Choroid plexus epithelial cell (primary cell): ENCODE data around the gene ALG14.

Source experiments
- DNase-seq: peaks from one replicate; pipeline ENCODE4 v3.0.0-alpha.2; 2010; ENCODE audit warnings: low read depth
- H3K4me3 ChIP-seq: 2 replicates; pipeline ENCODE4 v1.5.1; 2011; ENCODE audit warnings: low read depth, mild to moderate bottlenecking, control low read depth, low read length, moderate library complexity
- TF ChIP-seq, protein P1 (sequence below): conservative IDR thresholded peaks from 2 replicates; pipeline ENCODE4 v1.5.1; 2011; ENCODE audit warnings: low read depth, mild to moderate bottlenecking, control low read depth, inconsistent platforms, low read length, moderate library complexity

The ALG14 gene

DNA sequence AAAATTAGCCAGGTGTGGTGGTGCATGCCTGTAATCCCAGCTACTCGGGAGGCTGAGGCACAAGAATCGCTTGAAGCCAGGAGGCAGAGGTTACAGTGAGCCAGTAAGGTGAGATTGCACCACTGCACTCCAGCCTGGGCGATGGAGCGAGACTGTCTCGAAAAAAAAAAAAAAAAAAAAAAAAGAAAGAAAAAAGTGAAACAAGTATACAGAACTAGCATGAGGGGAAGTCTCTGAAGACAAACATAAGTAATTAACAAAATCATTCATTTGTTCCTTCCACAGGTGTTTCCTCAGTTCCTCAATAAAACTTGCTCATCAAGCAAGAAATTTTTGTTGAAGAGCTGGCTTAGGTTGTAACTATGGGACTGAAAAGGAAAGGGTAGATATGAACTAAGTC, 93.6 kb downstream of the ALG14 start:
- no peak for DNase-seq
- no peak overlapping the region for H3K4me3 ChIP-seq
- TF ChIP-seq, protein P1, sequence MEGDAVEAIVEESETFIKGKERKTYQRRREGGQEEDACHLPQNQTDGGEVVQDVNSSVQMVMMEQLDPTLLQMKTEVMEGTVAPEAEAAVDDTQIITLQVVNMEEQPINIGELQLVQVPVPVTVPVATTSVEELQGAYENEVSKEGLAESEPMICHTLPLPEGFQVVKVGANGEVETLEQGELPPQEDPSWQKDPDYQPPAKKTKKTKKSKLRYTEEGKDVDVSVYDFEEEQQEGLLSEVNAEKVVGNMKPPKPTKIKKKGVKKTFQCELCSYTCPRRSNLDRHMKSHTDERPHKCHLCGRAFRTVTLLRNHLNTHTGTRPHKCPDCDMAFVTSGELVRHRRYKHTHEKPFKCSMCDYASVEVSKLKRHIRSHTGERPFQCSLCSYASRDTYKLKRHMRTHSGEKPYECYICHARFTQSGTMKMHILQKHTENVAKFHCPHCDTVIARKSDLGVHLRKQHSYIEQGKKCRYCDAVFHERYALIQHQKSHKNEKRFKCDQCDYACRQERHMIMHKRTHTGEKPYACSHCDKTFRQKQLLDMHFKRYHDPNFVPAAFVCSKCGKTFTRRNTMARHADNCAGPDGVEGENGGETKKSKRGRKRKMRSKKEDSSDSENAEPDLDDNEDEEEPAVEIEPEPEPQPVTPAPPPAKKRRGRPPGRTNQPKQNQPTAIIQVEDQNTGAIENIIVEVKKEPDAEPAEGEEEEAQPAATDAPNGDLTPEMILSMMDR = no peak

DNA sequence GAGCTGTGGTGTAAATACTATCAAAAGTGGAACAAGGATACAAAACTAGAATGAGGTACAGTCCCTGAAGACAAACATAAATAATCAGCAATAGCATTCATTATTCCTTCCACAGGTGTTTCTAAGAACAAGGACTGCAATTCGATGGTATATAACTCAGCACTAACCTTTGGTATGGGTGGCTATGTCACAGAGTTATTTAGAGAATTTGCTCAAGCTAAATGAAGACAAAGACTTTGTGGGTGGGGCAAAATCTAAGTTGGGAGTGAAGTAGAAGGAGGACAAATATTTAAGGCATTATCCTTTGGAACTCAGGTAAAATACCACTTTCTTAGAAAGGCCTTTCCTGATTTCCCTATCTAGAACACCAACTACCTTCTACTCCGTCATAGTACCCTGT, 94.3 kb downstream of the ALG14 start:
- DNase-seq = no peak
- TF ChIP-seq, protein P1 = no peak
- H3K4me3 ChIP-seq = no peak overlapping the region

DNA sequence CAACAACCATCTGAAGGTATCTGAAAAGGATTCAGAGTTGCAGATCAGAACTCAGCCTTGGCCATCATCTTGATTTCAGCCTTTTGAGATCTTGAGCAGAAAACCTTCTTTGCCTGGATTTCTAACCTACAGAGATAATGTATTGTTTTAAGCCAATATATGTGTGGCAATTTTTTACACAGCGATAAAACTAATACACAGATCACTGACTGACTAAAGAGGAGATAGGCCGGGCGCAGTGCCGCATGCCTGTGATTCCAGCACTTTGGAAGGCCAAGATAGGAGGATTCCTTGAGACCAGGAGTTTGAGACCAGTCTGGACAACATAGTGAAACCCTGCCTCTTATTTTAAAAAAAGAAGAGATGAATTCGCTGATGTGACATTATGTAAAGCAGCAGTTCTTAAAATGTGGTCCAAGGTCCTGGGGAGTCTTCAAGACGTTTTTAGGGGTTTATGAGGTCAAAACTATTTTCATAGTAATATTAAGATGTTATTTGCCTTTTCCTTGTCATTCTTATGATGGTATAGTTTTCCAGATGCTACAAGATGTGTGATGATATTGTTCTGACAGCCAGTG, 95.7 kb downstream of the ALG14 start:
- no peak overlapping the region for H3K4me3 ChIP-seq
- TF ChIP-seq, protein P1 = no peak
- no peak for DNase-seq

DNA sequence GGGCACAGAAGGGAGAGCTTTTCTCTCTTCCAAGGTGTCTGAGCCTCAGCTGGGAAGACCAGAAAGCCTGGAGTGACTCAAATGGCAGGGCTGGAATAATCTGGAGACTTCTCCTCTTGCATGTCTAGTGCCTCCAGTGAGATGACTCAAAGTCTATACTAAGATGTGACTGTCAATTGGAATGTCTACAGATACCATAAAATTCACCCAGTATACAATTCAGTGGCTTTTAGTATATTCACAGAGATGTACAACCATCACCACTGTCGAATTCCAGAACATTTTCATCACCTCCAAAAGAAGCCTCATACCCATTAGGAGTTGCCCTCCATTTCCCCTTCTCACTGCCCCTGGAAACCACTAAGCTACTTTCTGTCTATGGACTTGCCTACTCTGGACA, 97.9 kb downstream of the ALG14 start:
- no peak overlapping the region for H3K4me3 ChIP-seq
- TF ChIP-seq, protein P1 = no peak
- no peak for DNase-seq

DNA sequence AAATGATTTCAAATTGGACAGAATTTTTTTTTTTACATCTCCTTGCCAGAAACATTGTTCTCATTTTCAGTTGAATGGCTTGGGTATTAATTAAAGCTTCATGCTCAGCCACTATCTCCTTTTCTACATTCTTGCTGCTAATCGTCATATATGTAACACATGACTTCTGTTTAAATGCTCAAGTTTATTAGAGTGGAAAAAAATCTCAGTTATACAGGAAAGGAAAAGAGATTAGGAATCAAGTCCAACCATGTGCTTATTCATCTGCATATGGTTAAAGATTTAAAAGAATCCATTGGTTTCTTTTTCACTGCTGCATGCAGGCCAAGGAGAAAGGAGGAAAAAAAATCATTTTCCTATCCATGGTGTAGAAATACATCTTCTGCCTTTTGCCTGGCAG, 98.5 kb downstream of the ALG14 start:
- TF ChIP-seq, protein P1 = no peak
- peak; percentile 60 for DNase-seq
- no peak overlapping the region for H3K4me3 ChIP-seq

DNA sequence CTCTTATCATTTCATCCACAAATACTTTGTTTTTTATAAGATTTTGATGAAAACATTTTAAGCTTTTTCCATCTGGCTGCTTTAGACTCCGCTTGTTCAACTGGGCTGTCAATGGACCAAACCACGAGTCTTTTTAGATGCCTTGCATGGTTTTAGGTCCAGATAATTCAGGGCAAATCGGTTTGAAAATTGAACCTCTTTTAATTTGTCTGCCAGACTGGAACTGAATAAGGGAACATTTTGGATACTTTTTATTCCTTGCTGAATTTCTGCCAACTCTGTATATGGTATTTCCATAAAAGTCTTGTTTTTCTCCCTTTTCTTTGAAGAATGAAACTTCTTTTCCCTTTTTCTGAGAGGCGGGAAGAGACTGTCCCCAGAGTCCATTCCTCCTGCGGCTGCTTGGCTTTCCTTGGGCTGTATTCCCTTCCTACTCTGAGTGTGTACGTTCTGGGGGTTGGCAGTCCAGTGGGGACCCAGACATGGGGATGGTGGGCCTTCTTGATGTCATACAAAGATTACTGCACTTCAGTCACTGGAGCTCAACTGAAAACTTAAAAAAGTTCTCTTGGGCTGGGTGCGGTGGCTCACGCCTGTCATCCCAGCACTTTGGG, 99.3 kb downstream of the ALG14 start:
- TF ChIP-seq, protein P1 = no peak
- H3K4me3 ChIP-seq = no peak overlapping the region
- DNase-seq = no peak

DNA sequence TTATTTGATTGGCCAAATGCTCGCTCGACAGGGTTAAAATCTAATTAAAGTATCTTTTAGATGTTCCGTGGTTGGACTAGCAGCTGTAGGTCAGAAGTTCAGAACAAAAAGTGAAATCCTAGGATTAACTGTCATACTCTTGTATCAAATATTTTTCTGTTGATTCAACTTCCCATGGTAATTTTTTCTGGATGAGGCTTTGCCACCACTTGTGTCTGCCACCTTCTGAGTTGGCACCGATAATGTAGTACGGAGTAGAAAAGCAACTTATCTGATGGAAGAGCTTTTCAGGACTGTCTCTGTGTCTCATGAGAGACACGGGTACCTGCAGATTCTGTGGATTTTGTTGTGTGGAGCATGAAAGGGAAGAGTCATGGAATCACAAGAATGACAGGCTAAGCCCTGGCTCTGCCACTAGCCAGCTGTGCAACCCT, 101.2 kb downstream of the ALG14 start:
- TF ChIP-seq, protein P1 = no peak
- no peak overlapping the region for H3K4me3 ChIP-seq

More for the DNA sequence above, 101.2 kb downstream of the ALG14 start:
- peak; percentile 49 for DNase-seq
